HEK293 (cell line): ENCODE results near the gene SPZ1.

Experiments
- GLI4 ChIP-seq: fragments of 450-650 bp; formaldehyde crosslinking; IDR thresholded peaks from 2 replicates; pipeline ENCODE4 v1.5.1; 2016; ENCODE audit warnings: missing biosample characterization, missing genetic modification characterization
- REPIN1 ChIP-seq: fragments of 450-650 bp; formaldehyde crosslinking; IDR thresholded peaks from 2 replicates; pipeline ENCODE4 v1.5.1; 2017; ENCODE audit warnings: missing biosample characterization, missing genetic modification characterization, low read depth
- SCRT2 ChIP-seq: fragments of 450-650 bp; formaldehyde crosslinking; IDR thresholded peaks from 2 replicates; pipeline ENCODE4 v1.5.1; 2016; ENCODE audit warnings: missing biosample characterization, missing genetic modification characterization
- YY1 ChIP-seq: fragments of 450-650 bp; formaldehyde crosslinking; IDR thresholded peaks from 2 replicates; pipeline ENCODE4 v1.5.1; 2018; ENCODE audit warnings: missing biosample characterization, missing genetic modification characterization
- ZBTB1 ChIP-seq: fragments of 450-650 bp; formaldehyde crosslinking; IDR thresholded peaks from 2 replicates; pipeline ENCODE4 v1.5.1; 2016; ENCODE audit warnings: missing biosample characterization, missing genetic modification characterization
- ZNF140 ChIP-seq: fragments of 450-650 bp; formaldehyde crosslinking; IDR thresholded peaks from 2 replicates; pipeline ENCODE4 v1.5.1; 2016; ENCODE audit warnings: missing biosample characterization, missing genetic modification characterization
- ZNF274 ChIP-seq, 2 experiments: fragments of 200-500 bp in 1 of 2; fragments of 450-650 bp in 1 of 2; sonication (Bioruptor generic) in 1 of 2; formaldehyde crosslinking in 1 of 2; IDR thresholded peaks; 2 replicates each; pipeline versions ENCODE4 v1.5.1 to v1.6.1; 2014 to 2016; ENCODE audit warnings: borderline replicate concordance in 1 of 2, inconsistent platforms in 1 of 2, low read length in 1 of 2, missing biosample characterization in 1 of 2, missing genetic modification characterization in 1 of 2
- ZNF391 ChIP-seq: fragments of 450-650 bp; formaldehyde crosslinking; IDR thresholded peaks from 2 replicates; pipeline ENCODE4 v1.5.1; 2016; ENCODE audit warnings: low read depth, missing biosample characterization, missing genetic modification characterization, borderline replicate concordance
- ZNF510 ChIP-seq: fragments of 450-650 bp; formaldehyde crosslinking; IDR thresholded peaks from 2 replicates; pipeline ENCODE4 v1.5.1; 2018; ENCODE audit warnings: mild to moderate bottlenecking, missing genetic modification characterization, missing biosample characterization; ENCODE audit not compliant: insufficient replicate concordance
- ZNF785 ChIP-seq: fragments of 450-650 bp; formaldehyde crosslinking; IDR thresholded peaks from 2 replicates; pipeline ENCODE4 v1.5.1; 2016; ENCODE audit warnings: missing biosample characterization, missing genetic modification characterization
- TF ChIP-seq, protein P1 (sequence below): fragments of 450-650 bp; formaldehyde crosslinking; optimal IDR thresholded peaks from 2 replicates; pipeline ENCODE3; 2016; ENCODE audit warnings: missing biosample characterization, mild to moderate bottlenecking, missing genetic modification characterization
- TF ChIP-seq, protein P2 (sequence below): fragments of 450-650 bp; formaldehyde crosslinking; IDR thresholded peaks from 2 replicates; pipeline ENCODE4 v1.5.1; 2016; ENCODE audit warnings: missing biosample characterization, missing genetic modification characterization
- TF ChIP-seq, protein P3 (sequence below): fragments of 450-650 bp; formaldehyde crosslinking; IDR thresholded peaks from 2 replicates; pipeline ENCODE4 v1.5.1; 2016; ENCODE audit warnings: missing biosample characterization, missing genetic modification characterization

DNA sequence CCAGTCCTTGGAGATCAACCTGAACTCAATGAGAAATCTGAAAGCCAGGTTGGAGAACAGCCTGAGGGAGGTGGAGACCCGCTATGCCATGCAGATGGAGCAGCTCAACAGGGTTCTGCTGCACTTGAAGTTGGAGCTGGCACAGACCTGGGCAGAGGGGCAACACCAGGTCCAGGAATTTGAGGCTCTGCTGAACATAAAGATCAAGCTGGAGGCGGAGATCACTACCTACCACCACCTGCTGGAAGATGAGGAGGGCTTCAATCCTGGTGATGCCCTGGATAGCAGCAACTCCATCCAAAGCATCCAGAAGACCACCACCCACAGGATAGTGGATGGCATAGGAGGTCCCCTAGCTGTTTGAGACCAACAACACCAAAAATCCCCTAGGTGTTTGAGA, 30.5 kb upstream of the SPZ1 start:
- TF ChIP-seq, protein P1, sequence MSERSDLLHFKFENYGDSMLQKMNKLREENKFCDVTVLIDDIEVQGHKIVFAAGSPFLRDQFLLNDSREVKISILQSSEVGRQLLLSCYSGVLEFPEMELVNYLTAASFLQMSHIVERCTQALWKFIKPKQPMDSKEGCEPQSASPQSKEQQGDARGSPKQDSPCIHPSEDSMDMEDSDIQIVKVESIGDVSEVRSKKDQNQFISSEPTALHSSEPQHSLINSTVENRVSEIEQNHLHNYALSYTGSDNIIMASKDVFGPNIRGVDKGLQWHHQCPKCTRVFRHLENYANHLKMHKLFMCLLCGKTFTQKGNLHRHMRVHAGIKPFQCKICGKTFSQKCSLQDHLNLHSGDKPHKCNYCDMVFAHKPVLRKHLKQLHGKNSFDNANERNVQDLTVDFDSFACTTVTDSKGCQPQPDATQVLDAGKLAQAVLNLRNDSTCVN (tag by site-specific recombination), result no peak
- TF ChIP-seq, protein P2, sequence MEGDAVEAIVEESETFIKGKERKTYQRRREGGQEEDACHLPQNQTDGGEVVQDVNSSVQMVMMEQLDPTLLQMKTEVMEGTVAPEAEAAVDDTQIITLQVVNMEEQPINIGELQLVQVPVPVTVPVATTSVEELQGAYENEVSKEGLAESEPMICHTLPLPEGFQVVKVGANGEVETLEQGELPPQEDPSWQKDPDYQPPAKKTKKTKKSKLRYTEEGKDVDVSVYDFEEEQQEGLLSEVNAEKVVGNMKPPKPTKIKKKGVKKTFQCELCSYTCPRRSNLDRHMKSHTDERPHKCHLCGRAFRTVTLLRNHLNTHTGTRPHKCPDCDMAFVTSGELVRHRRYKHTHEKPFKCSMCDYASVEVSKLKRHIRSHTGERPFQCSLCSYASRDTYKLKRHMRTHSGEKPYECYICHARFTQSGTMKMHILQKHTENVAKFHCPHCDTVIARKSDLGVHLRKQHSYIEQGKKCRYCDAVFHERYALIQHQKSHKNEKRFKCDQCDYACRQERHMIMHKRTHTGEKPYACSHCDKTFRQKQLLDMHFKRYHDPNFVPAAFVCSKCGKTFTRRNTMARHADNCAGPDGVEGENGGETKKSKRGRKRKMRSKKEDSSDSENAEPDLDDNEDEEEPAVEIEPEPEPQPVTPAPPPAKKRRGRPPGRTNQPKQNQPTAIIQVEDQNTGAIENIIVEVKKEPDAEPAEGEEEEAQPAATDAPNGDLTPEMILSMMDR, result no peak
- TF ChIP-seq SCRT2 (tag by site-specific recombination) (no peak), ZNF785 (no peak), ZNF274 (IDR thresholded peaks at IDR 0.05; ENCODE audit: low read length) (no peak), ZNF274 (tag by site-specific recombination; IDR thresholded peaks at IDR 0.05; ENCODE audit: borderline replicate concordance) (no peak), ZNF510 (tag by site-specific recombination) (no peak), REPIN1 (tag by site-specific recombination) (no peak), ZBTB1 (tag by site-specific recombination) (no peak), GLI4 (tag by site-specific recombination) (no peak), ZNF140 (tag by site-specific recombination) (no peak), YY1 (tag by site-specific recombination) (no peak), ZNF391 (no peak)
- TF ChIP-seq, protein P3, sequence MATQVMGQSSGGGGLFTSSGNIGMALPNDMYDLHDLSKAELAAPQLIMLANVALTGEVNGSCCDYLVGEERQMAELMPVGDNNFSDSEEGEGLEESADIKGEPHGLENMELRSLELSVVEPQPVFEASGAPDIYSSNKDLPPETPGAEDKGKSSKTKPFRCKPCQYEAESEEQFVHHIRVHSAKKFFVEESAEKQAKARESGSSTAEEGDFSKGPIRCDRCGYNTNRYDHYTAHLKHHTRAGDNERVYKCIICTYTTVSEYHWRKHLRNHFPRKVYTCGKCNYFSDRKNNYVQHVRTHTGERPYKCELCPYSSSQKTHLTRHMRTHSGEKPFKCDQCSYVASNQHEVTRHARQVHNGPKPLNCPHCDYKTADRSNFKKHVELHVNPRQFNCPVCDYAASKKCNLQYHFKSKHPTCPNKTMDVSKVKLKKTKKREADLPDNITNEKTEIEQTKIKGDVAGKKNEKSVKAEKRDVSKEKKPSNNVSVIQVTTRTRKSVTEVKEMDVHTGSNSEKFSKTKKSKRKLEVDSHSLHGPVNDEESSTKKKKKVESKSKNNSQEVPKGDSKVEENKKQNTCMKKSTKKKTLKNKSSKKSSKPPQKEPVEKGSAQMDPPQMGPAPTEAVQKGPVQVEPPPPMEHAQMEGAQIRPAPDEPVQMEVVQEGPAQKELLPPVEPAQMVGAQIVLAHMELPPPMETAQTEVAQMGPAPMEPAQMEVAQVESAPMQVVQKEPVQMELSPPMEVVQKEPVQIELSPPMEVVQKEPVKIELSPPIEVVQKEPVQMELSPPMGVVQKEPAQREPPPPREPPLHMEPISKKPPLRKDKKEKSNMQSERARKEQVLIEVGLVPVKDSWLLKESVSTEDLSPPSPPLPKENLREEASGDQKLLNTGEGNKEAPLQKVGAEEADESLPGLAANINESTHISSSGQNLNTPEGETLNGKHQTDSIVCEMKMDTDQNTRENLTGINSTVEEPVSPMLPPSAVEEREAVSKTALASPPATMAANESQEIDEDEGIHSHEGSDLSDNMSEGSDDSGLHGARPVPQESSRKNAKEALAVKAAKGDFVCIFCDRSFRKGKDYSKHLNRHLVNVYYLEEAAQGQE (tag by site-specific recombination), result no peak
